ENCODE data around the gene CPA5.
"Not testable (repeated sequence)": the region's sequence is repeated elsewhere in the genome, so short reads cannot be mapped to it uniquely, and the experiment has no call there.

The CPA5 gene

DNA sequence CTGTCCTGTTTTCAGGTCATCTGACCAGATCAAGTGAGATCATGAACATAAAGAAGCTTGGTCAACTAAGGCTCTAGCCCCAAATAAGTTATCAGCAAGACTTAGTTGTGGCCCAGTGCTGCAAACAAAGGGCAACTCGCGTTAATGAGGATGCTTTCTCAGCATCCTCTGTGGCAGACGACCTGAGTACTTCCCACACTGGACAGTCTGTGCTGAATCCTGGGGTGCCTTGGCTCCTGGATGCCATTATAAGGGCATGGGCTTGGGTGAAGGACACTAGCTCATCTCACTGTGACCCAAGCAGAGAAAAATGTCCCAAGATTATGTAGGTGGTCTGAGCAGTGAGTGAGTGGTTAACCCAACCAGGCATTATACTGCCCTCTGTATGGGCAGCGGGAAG lies 13.9 kb downstream of the CPA5 start:
- no peak for DNase-seq (ENCODE audit: low spot score)

DNA sequence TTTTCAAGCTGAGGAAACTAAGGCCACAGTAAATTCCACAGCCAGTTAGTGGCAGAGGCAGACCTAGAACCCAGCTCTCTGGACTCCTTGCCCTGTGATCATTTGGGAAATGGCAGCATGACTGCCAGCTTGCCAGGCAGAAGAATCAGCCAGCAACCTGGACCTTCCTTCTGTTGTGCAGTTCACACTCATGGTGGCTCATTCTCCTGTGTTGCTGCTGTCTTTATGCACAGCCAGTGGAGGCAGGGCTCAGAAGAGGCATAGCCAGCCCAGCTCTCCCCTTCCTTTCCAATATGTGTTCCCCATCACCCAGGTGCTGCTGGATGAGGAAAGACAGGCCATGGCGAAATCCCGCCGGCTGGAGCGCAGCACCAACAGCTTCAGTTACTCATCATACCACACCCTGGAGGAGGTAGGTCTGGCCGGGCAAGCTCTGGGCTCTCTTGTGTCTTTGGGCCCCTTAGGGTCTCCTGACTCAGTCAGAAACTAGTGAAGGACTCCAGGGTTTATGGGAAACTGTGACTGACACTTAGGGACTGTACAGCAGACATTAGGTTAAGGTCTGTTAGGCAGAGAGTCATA lies 14.8 kb downstream of the CPA5 start:
- no peak for DNase-seq (ENCODE audit: low spot score)

DNA sequence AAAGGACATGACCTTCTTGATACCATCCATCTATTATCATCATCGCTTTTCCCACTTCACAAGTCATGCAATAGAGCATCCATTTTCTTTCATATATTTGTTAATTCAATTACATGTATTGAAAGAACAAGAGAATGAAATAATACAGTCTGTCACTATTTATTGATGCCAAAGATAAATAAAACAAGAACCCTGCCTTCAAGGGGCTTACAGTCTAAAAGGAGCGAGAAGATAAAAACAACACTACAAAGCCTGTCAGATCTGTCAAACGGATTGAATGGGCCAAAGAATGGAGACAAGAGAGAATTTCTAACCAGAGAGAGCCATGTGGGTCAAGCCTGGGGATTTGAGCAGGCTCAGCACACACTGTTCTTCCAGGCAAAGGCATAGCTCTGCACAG lies 15.9 kb downstream of the CPA5 start:
- DNase-seq (ENCODE audit: low spot score) = no peak

DNA sequence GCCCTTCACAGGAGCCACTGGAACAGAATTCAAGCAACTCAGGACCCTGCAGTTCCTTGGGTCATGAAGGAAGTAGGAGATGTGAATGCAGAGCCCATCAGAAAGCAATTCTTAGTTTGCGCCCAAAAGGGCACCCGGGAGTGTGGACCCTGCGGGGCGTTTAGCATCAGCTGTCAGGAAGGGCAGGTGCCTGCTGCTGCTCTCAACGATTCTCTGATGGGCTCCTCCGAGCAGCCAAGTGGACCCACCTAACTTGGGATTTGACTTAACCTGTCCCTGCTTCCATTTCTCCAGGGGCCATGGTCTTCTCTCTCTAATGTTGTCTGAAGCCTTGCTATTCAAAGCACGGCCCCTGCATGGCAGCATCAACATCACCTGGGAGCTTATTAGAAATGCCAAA lies 17.1 kb downstream of the CPA5 start:
- DNase-seq (ENCODE audit: low spot score) = no peak

DNA sequence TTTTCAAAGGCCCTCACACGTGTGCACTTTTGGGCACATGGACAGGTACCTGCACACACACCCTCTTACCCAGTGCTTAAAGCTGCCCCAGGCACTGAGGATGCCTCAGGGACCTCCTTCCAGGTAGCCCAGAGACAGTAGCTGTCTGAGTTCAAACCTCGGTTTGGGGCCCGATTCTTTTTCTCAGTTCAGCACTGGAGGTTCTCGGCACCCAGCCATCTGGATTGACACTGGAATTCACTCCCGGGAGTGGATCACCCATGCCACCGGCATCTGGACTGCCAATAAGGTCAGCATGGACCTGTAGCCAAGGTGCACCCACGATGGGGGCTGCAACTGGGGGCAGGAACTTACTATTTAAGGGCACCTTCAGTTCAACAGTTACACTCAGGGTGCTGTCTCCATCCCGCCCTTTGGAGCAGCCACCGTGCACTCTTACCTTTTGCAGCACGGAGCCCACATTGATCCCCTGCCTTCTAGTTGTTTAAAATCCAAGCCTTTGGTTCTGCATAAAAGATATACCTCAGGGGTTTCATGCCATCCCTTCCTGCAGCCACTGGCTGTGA lies 17.7 kb downstream of the CPA5 start:
- DNase-seq (ENCODE audit: low spot score) = no peak

DNA sequence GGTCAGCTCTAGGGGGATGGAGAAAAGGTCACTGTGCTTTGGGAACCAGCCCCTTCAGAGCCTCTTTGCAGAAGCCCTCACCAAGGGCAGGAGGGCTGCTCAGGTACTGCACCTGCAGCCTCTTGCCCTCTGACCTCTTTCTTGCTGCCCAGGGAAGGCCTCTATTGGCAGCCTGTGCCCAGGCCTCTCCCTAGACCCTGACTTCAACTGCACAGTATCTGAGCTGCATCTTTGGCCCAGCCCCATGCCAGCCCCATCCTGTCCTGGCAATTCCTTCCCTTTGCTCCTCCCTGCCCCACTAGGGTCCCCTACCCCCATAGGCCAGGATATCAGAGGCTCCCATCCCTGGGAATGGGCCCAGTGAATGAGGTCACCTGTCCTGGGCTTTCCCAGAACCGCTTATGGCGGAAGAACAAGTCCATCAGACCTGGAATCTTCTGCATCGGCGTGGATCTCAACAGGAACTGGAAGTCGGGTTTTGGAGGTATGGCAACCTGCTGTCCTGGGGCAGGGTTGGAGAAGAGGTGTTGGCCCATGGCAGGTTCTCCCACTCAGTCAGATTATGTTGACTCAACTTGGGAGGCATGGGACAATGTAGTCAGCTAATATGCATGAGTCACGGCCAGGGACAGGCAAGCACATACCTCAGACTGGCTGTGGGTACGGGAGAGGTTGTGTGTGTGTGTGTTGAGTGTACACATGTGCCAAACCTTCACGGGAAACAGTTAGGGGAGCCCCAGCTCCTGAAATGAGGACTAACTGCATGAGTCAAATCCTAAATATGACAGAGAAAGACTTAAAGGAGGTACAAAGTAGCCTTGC lies 18.6 kb downstream of the CPA5 start:
- DNase-seq (ENCODE audit: low spot score) = peak; percentile 87

DNA sequence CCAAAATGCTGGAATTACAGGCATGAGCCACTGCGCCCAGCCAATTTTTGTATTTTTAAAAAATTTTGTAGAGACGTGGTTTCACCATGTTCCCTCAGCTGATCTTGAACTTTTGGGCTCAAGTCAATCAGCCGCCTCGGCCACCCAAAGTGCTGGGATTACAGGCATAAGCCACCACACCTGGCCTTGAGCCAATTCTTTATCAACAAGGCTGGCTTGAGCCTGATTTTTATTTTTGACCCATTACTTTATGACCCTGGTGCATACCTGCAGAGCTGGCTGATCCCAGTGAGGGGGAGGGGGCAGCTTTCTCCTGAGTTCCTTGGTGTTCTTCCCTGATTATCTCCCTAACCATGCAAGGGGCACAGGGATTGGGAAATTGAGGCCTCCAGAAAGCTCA lies 19.8 kb downstream of the CPA5 start:
- no peak for DNase-seq (ENCODE audit: low spot score)

DNA sequence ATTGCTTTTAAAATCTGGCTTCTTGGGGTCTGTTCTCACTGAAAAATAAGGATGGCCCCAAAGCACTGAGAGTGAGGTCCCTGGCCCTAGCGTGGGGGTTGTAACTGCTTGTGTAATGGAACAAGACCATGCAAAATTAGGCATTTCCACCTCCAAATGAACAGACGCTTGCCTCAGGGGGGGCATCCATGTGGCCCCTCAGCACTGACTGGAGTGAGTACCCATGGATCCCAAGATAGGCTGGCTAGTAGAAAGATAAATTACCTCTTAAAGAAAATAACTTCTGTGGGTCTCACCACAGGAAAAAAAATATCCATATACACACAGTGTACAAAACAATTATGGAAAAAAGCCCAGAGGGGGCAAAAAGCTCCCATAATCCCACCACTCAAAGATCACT lies 20.5 kb downstream of the CPA5 start:
- DNase-seq (ENCODE audit: low spot score) = no peak

DNA sequence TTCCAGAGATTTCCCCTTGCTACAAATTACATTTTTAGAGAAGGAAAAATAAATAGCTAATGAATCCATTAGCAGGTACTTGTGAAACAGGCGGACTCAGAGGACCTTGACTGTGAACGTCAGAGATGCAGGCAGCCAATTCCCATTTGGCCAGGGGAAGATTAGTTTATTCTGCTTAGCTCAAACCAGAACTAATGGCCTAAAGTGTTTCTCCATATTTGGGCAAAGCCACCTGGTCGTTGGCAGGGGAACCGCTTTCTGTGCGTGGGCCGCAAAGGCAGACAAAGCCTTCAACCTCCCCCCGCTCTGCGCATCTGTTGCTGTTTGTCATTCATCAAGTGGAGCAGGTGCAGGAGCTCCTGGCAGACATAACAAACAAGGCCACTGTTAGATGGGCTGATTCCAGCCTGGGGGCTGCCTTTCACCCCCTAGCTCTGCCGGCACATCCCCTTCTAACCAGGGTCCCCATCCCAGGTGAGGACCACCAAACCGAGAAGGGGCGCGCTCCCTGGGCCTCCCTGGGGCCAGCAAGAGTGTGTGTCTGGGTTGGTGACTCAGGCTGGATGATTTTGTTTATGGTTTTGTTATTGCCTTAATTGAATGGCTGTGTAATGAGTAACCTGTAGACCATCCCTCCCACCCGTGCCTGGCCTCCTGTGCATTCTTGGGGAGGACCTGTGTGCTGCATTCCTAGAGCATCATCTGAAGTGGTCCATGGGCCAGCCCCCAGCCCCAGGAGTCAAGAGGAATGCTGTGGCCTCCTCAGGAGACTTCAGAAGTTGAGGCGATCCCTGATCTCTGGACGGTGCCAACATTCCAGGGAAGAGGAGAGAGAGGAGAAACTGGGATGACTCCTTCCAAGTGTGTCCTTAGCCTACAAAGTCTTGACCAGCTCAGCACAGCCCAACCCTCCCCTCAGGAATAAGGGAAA lies 21.2 kb downstream of the CPA5 start:
- peak; percentile 77 for DNase-seq (ENCODE audit: low spot score)

DNA sequence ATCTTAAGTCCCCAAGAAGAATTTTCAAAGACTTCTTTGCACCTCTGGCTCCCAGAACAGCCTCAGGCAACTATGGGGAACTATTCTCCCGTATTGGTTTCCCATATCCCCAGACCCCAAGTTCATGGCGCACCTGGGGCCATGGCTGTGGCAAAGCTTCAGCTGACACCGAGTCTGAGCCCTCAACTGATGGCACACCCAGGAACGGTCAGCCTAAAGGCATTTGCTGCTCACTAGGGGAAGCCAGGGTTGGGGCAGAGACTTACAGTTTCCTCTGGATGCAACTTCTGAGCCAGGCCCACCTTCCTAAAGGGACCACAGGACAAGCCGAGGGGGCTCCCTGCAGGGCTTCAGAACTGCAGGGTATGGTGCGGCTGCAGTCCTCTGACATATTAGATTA lies 21.9 kb downstream of the CPA5 start:
- no peak for DNase-seq (ENCODE audit: low spot score)

DNA sequence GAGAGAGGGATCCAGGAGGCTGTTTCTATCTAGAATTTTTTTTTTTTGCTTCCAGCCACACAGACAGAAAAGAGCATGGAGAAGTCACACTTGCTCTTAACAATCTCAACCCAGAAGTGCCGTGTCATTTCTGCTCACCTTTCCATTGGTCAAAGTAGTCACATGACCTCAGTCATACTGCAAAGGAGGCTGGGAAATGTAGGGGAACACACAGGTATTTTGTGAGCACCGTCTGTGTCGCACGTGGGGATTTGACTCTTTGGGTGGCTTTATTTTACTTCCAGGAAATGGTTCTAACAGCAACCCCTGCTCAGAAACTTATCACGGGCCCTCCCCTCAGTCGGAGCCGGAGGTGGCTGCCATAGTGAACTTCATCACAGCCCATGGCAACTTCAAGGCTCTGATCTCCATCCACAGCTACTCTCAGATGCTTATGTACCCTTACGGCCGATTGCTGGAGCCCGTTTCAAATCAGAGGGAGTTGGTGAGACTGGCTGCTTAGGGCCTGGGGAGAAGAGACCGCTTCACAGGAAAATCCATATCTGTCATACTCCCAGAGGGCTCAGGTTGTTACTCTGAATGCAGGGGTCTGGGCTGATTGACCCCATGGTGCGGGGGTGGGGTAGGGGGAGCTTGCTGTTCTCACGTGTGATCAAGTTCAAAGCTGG lies 22.6 kb downstream of the CPA5 start:
- no peak for DNase-seq (ENCODE audit: low spot score)

DNA sequence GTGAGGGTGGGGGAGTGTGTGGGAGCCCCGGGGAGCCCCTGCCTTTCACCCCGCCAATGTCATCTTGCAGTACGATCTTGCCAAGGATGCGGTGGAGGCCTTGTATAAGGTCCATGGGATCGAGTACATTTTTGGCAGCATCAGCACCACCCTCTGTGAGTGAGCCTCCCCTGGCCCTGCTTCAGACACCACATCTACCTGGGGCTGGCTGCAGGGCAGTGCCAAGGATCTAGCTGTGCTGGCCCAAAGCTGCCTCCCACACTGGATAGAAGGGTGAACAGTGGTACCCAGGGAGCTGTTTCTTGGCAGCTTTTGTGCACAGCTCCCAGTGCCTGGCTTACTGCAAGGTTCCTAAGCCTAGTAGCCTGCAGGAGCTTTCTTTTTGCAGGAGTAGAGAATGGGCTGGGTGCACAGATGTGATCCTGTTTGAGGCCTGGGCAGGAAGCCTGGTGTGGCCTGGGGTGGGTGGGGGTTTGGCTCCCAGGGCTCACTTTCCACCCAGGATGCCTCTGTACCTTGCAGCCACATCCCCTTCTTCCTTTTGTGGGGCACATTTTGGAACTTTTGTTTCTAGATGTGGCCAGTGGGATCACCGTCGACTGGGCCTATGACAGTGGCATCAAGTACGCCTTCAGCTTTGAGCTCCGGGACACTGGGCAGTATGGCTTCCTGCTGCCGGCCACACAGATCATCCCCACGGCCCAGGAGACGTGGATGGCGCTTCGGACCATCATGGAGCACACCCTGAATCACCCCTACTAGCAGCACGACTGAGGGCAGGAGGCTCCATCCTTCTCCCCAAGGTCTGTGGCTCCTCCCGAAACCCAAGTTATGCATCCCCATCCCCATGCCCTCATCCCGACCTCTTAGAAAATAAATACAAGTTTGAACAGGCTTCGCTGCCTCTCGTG lies 23.5 kb downstream of the CPA5 start:
- DNase-seq (ENCODE audit: low spot score) = no peak

DNA sequence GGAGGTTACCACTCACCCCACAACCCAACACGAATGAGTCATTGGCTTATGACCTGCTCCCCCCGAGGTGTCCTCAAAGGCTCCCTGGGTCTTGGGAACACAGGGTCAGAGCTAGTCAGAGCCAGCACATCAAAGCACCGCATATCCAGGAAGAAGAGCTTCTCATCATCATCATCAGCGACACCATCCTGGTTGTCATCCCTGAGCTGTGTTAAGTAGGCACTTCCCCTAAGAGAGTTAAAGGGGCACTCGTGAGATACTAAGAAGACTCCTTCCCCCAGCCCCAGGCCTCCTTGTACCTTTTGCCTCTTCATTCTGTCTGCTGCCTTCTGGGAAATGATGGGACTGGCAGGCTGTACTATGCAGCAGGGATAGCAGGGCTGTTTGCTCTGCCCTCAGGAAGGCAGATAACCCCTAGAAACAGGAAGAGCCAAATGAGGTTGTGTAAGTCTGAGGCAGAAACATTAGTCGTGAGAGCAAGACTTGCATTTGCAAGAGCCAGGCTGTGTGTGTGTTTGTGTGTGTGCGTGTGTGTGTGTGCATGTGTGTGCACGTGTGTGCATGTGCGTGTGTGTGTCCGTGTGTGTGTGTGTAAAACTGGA lies 24.6 kb downstream of the CPA5 start:
- peak; percentile 80 for DNase-seq (ENCODE audit: low spot score)

DNA sequence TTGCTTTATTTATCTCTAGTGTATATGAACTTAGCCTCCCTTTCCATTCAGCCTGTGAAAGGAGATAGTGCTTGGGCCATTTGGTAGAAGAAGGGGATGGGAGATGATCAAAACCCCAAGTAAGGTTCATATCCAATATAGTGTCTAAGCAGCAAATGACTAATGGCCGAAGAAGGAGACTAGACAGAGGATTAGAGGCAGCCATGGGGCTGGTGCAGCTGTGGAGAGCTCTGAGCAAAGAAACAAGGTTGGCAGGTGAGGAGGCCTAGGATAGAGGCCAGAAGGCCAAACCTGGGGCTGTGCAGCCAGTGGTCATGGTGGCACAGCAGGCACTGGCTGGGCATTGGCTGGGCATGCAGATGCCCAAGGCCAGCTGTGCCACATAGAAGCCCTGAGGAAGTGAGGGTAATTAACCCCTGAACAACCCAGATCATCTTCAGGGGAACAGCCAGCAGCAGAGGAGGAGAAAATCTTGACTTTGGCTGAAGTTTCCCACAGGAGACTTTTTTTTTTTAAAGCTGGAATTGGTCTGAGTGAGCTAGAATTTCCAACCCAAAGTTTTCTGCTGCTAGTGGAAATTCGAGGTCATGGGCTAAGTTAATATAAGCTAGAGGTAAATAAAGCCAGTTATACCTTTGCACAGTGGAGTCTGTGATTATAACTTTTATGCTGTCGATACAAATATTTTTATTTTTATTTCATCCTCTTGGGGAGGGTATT lies 25.4 kb downstream of the CPA5 start:
- no peak for DNase-seq (ENCODE audit: low spot score)

DNA sequence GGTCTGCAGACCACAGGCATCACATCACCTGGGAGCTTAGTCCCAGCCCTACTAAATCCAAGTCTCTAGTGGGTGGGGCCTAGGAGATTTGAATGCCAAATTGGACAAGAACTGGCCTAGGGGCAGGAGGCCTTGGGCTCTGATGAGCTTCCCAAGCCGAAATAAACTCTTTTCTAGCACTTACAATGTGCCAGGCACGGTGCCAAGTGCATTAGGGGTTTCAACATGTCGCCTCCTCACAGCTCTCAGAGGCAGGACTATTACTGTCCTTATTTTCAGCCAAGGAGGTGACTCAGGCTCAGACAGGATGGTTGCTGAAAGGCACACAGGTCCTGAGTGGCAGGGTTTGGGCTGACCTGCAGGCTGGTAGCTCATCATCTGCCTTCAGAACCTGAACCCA lies 26.4 kb downstream of the CPA5 start:
- no peak for DNase-seq (ENCODE audit: low spot score)

DNA sequence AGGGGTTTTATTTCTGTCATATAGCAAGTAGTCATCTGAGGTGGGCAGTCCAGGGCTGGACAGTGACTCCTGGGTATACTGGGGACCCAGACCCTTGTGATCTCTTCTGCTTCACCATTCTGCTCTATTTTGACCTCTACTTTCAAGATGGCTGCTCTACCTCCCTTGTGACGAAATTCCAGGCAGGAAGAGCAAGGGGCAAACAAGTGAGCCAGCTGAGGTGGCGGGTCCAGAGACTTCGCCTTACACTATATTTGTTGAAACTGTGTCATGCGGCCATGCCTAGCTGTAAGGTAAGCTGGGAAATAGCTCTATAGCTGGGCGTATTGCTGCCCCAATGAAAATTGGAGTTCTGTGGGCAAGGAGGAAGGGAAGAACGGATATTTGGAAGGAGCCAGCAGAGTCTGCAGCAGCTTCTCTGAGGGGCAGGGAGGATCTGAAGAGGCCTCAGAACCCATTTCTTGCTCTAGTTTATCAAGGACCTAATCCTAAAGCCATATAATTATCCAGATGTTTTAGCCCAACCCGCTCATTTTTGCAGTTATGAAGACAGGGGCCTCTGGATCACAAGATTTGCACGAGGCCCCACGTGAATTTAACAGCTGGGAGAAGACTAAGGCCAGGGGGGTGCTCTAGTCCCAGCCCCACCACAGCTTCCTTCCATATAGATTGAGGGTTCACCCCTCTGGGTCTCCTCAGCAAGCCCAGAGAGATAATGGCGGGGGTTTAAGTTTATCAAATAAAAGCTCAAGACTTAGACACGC lies 28.0 kb downstream of the CPA5 start:
- no peak for DNase-seq (ENCODE audit: low spot score)

DNA sequence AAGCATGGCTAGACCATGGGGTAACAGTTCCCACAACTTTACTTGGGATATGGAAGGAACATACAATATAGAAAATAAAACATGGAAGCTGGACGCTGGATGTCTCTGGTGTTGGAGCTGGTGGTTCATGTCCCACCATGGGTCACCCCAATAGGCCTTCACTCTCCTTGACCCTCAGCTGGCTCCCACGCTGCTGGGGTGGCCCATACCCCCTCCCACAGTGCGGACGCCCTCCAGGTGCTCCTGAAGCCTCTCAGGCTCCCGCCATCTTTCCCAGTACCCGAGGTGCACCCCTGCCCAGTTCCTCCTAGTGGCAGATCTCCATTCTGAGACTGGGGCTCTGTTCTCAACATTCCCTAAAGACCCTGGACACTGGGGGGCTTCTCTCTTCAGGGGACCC lies 29.9 kb downstream of the CPA5 start:
- no peak for DNase-seq (ENCODE audit: low spot score)

DNA sequence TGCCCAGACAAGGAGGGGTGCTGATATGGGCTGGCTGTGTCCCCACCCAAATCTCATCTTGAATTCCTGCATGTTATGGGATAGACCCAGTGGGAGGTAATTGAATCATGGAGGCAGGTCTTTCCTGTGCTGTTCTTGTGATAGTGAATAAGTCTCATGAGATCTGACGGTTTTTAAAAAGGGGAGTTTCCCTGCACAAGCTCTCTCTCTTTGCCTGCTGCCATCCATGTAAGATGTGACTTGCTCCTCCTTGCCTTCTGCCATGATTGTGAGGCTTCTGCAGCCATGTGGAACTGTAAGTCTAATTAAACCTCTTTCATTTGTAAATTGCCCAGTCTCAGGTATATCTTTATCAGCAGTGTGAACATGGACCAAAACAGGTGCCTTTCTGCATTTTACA lies 31.8 kb downstream of the CPA5 start:
- DNase-seq (ENCODE audit: low spot score) = not testable (repeated sequence)

DNA sequence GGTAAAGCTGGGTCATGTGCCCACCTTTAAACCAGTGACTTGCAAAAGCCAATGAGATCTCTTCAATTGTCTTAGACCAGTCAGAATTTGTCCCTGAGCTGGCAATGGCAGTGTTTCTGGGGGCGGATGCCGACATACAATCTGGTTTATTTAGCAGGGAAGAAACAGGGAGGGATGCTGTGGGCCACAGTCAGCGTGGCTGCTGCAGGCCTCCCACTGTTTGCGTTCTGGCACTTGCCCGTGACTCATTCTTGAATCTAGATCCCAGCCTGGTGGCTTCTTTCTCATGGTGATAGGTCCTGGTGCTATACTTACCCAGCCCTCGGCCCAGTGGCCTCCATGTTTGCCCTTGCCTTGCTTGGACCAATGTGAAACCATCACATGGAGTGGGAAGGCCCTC lies 32.6 kb downstream of the CPA5 start:
- no peak for DNase-seq (ENCODE audit: low spot score)
